Lower lobe of right lung (tissue), 2 donors: ENCODE results near the gene STK40. TPM values are rescaled to one million over a fixed set of nuclear protein-coding genes. Genes with fewer than 3 reads are reported as not detected.

Source experiments
- ATAC-seq, 2 donors: fragments of 200-7000 bp; cut with Tn5 transposase; one replicate each; pipeline ENCODE4 v1.9.1; 2020 to 2022; ENCODE audit warnings: mild to moderate bottlenecking in 2 of 2, moderate library complexity in 2 of 2
- DNase-seq: peaks from one replicate; pipeline ENCODE4 v3.0.0-alpha.2; 2020
- H3K27ac ChIP-seq: fragments of 200-600 bp; one replicate; pipeline ENCODE4 v1.8.0; 2022
- H3K27me3 ChIP-seq: fragments of 200-600 bp; one replicate; pipeline ENCODE4 v1.8.0; 2022; ENCODE audit warnings: low read depth
- H3K36me3 ChIP-seq: fragments of 200-600 bp; one replicate; pipeline ENCODE4 v1.8.0; 2022; ENCODE audit warnings: mild to moderate bottlenecking
- H3K4me1 ChIP-seq: fragments of 200-600 bp; one replicate; pipeline ENCODE4 v1.8.0; 2022
- H3K4me3 ChIP-seq: fragments of 200-600 bp; one replicate; pipeline ENCODE4 v1.8.0; 2022; ENCODE audit warnings: mild to moderate bottlenecking
- H3K9me3 ChIP-seq: fragments of 200-600 bp; one replicate; pipeline ENCODE4 v1.8.0; 2022
- CTCF ChIP-seq: fragments of 200-600 bp; IDR thresholded peaks from one replicate; pipeline ENCODE4 v1.8.0; 2022; ENCODE audit warnings: antibody characterized with exemption, mild to moderate bottlenecking
- intact Hi-C: fragments of 100-400 bp; cut with DNase I; formaldehyde crosslinking; loops from one replicate; pipeline ENCODE4 v1.11.0; 2022
- total RNA-seq: library from RNA; stranded (reverse); fragmentation: NEBNext Ultra II Directional; extraction: Animal tissue kit (Norgen Biotek cat#: 25700); gene quantifications from one replicate; pipeline ENCODE4 v1.2.1, GENCODE V29; 2021
- donor health status: DM: no; HTN: yes; CAD: no; lungs with severe emphysema.

The STK40 gene
- total RNA-seq, 1 donor from 2014 or later, result 74.2 TPM

GRCh38 chr1:36352910-36353878, 32.5 kb downstream of the STK40 start:
- intact Hi-C loops, result no loop called here
- no peak overlapping the region for H3K27ac ChIP-seq

GRCh38 chr1:36352125-36352909, 33.4 kb downstream of the STK40 start:
- TF ChIP-seq CTCF, result no peak
- no peaks in the 10 kb centered on the region for H3K27me3 ChIP-seq
- H3K36me3 ChIP-seq, result peaks cover 79% of the 10 kb centered on the region
- peak overlapping the region; percentile 72 for H3K27ac ChIP-seq
- DNase-seq (no peak), ATAC-seq (no peak)
- peaks cover 41% of the 10 kb centered on the region for H3K4me1 ChIP-seq
- intact Hi-C loops, result no loop called here
- no peak overlapping the region for H3K4me3 ChIP-seq
- no peaks in the 10 kb centered on the region for H3K9me3 ChIP-seq

More at GRCh38 chr1:36352910-36353878, 32.5 kb downstream of the STK40 start:
- H3K4me3 ChIP-seq, result no peak overlapping the region
- no peak for TF ChIP-seq CTCF
- ATAC-seq, result no peak
- H3K4me1 ChIP-seq, result peaks cover 41% of the 10 kb centered on the region
- no peak for DNase-seq
- peaks cover 79% of the 10 kb centered on the region for H3K36me3 ChIP-seq
- no peaks in the 10 kb centered on the region for H3K9me3 ChIP-seq
- H3K27me3 ChIP-seq, result no peaks in the 10 kb centered on the region

- ATAC-seq (peak; percentile 43 to 49), DNase-seq (no peak)
- intact Hi-C loops, result no loop called here
- Histone ChIP-seq H3K27me3 (no peaks in the 10 kb centered on the region), H3K9me3 (no peaks in the 10 kb centered on the region), H3K4me1 (peaks cover 41% of the 10 kb centered on the region), H3K27ac (peak overlapping the region; percentile 72), H3K4me3 (no peak overlapping the region), H3K36me3 (peaks cover 81% of the 10 kb centered on the region)
- no peak for TF ChIP-seq CTCF
Observed at GRCh38 chr1:36351227-36351977, 34.3 kb downstream of the STK40 start.

DNA sequence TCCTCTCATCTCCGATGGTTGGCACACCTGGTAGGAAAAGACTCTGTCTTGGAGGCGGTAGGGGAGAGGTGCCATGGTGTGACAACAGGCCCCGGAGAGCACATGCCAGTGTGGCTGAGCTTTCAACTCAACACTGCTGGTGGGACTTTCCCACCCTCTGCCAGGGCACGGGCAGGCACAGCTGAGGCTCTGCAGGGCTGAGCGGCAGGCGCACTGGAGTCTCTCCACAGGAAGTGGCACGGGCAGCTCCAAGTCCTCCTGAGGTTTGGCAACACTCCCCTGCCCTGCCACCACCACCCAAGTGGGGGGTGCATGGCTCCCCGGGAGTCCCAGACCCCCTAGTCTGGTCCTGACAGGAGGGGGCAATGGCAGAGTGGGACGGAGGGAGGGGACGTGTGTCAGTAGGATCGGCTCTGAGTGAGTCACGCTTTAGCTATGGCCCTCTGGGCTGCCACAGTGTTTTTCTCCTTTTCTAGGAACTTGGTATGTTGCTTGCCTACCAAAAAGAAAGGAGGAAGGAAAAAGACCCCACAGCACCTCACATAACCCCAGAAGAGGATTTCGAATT, 35.0 kb downstream of the STK40 start:
- Histone ChIP-seq H3K36me3 (peaks cover 80% of the 10 kb centered on the region), H3K4me1 (peaks cover 41% of the 10 kb centered on the region)
- peak; percentile 78 to 86 for ATAC-seq

More for the DNA sequence above, 35.0 kb downstream of the STK40 start:
- peak; percentile 66 for DNase-seq
- Histone ChIP-seq H3K9me3 (no peaks in the 10 kb centered on the region), H3K27ac (peak overlapping the region; percentile 72), H3K27me3 (no peaks in the 10 kb centered on the region), H3K4me3 (no peak overlapping the region)
- intact Hi-C loops, result no loop called here
- TF ChIP-seq CTCF, result no peak
